Measurements from ENCODE around the gene ALKBH2. TPM values are rescaled to one million over a fixed set of nuclear protein-coding genes. Genes with fewer than 3 reads are reported as not detected.

ALKBH2 gene
- total RNA-seq, 4 donors from 2014 or later = 8.7 to 22.5 (median 18.2) TPM

DNA sequence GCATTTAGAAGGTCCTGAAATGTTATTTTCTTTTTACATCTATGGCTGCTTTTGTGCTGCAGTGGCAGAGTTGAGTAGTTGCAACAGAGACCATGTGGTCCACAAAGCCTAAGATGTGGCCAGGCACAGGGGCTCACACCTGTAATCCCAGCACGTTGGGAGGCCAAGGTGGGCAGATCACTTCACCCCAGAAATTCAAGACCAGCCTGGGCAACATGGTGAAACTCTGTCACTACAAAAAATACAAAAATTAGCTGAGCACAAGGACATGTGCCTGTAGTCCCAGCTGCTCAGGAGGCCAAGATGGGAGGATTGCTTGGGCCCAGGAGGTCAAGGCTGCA, 27.4 kb downstream of the ALKBH2 start:
- DNase-seq = no peak
- Histone ChIP-seq H3K9me3 (no peaks in the 10 kb centered on the region), H3K36me3 (peaks cover 0 to 39% of the 10 kb centered on the region in 2 donors), H3K4me3 (no peak overlapping the region), H3K27me3 (no peaks in the 10 kb centered on the region), H3K4me1 (no peaks in the 10 kb centered on the region), H3K27ac (no peak overlapping the region)
- intact Hi-C loops (cut with DNase I; ENCODE audit: low total_unique reads) = no loop called here
- in situ Hi-C loops (cut with MboI; ENCODE audit: low sequenced_read_pairs in 4 of 4) = no loop called here
- ATAC-seq = no peak
- TF ChIP-seq CTCF (IDR thresholded peaks at IDR 0.05 in 4 of 5, conservative IDR thresholded peaks at IDR 0.05 in 1 of 5) = no peak
- no peak for TF ChIP-seq POLR2A (IDR thresholded peaks at IDR 0.05)

DNA sequence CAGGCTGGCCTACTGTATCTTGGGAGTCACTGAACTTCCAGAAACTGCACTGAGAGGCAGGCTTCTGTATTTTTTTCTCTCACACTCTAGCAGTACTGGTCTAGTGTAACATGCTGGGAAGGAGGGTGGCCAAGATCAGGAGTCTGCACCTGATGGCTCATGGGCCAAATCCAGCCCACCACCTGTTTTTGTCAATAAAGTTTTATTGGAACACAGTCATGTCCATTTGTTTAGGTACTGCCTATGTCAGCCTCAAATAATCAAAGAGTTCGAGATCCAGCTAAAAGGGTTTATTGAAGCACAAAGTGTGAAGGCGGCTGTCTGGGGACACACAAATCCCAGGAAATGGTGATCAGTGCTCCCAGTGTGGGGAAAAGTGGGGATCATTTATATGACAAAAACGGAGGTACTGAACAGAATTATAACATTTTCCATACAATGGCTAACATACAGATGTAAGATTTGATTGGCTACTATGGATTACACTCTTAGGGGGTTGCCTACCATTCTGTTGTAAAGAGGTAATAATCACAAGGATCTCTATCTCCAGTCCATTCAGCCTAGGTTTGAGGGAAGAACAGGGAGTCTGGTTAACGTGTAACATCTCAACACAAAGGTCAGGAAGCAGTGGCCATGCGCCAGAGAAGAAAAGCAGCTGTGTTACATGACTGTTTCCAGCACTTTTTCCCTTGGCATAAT, 28.0 kb downstream of the ALKBH2 start:
- H3K9me3 ChIP-seq = no peaks in the 10 kb centered on the region
- H3K27ac ChIP-seq = no peak overlapping the region
- DNase-seq = no peak
- no peak for ATAC-seq
- no peaks in the 10 kb centered on the region for H3K4me1 ChIP-seq
- intact Hi-C loops (cut with DNase I; ENCODE audit: low total_unique reads) = no loop called here
- TF ChIP-seq POLR2A (IDR thresholded peaks at IDR 0.05) (no peak), CTCF (IDR thresholded peaks at IDR 0.05 in 4 of 5, conservative IDR thresholded peaks at IDR 0.05 in 1 of 5) (no peak)
- H3K36me3 ChIP-seq = peaks cover 0 to 35% of the 10 kb centered on the region in 2 donors
- no peaks in the 10 kb centered on the region for H3K27me3 ChIP-seq
- H3K4me3 ChIP-seq = no peak overlapping the region
- in situ Hi-C loops (cut with MboI; ENCODE audit: low sequenced_read_pairs in 4 of 4) = no loop called here

DNA sequence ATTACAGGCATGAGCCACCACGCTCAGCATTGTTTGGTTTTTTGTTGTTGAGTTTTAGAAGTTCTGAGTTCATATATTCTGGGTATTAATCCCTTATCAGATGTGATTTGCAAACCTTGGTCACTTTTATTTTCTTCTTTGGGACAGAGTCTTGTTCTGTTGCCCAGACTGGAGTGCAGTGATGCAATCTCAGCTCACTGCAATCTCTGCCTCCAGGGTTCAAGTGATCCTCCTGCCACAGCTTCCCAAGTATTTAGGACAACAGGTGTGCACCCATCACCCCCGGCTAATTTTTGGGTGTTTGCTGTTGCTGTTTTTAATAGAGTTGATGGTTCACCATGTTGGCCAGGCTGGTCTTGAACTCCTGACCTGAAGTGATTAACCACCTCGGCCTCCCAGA, 29.1 kb downstream of the ALKBH2 start:
- intact Hi-C loops (cut with DNase I; ENCODE audit: low total_unique reads) = no loop called here
- no peaks in the 10 kb centered on the region for H3K9me3 ChIP-seq
- H3K27ac ChIP-seq = no peak overlapping the region
- peaks cover 0 to 37% of the 10 kb centered on the region in 2 donors for H3K36me3 ChIP-seq
- in situ Hi-C loops (cut with MboI; ENCODE audit: low sequenced_read_pairs in 4 of 4) = no loop called here
- no peak overlapping the region for H3K4me3 ChIP-seq
- no peaks in the 10 kb centered on the region for H3K27me3 ChIP-seq
- no peaks in the 10 kb centered on the region for H3K4me1 ChIP-seq
- ATAC-seq (no peak), DNase-seq (no peak)
- TF ChIP-seq CTCF (IDR thresholded peaks at IDR 0.05 in 4 of 5, conservative IDR thresholded peaks at IDR 0.05 in 1 of 5) = no peak
- no peak for TF ChIP-seq POLR2A (IDR thresholded peaks at IDR 0.05)

DNA sequence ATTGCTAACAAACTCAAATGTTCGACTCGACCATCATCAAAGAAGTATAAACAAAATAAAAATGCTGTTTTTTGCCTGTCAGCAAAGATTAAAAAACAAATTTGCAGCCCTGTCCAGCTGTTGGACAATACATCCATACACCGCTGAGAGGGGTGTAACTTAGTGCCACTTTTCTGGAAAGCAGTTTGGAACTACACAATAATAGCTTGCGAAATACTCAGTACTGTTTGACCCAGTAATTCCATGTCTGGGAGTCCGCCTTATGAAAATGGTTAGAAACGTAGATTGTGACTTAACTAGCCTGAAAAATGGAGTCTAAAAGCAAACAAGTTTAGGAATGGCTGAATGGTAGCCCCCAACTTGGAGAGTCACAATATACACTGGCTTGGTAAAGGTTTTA, 34.5 kb downstream of the ALKBH2 start:
- peaks cover 0 to 33% of the 10 kb centered on the region in 2 donors for H3K36me3 ChIP-seq
- in situ Hi-C loops (cut with MboI; ENCODE audit: low sequenced_read_pairs in 4 of 4) = no loop called here
- no peak for ATAC-seq

More for the DNA sequence above, 34.5 kb downstream of the ALKBH2 start:
- TF ChIP-seq POLR2A (IDR thresholded peaks at IDR 0.05) (no peak), CTCF (IDR thresholded peaks at IDR 0.05 in 4 of 5, conservative IDR thresholded peaks at IDR 0.05 in 1 of 5) (no peak)
- peaks cover 8 to 9% of the 10 kb centered on the region in 2 donors for H3K4me1 ChIP-seq
- no peak overlapping the region for H3K4me3 ChIP-seq
- no peak overlapping the region for H3K27ac ChIP-seq
- H3K9me3 ChIP-seq = no peaks in the 10 kb centered on the region
- intact Hi-C loops (cut with DNase I; ENCODE audit: low total_unique reads) = no loop called here
- DNase-seq = no peak
- no peaks in the 10 kb centered on the region for H3K27me3 ChIP-seq

All from gastrocnemius medialis (tissue), 4 donors.